IMR-90 (cell line): Measurements from ENCODE around the gene PCGF2. TPM values are rescaled to one million over a fixed set of nuclear protein-coding genes. Genes with fewer than 3 reads are reported as not detected.

Source experiments
- ATAC-seq: fragments of 200-7000 bp; cut with Tn5 transposase; 2 replicates; pipeline ENCODE4 v1.9.1; 2020; ENCODE audit warnings: low read depth, mild to moderate bottlenecking, moderate library complexity
- BruUV-seq: library from RNA; stranded (reverse); fragments of 400-500 nt; replicated peaks from 2 replicates; lab custom pipeline; 2021; lab: Mats Ljungman, UMichigan
- CTCF ChIA-PET: fragments of 300-600 bp; formaldehyde crosslinking; extraction: SDS; loops from one replicate; lab custom pipeline; 2021; ENCODE audit warnings: antibody characterized with exemption; lab: Yijun Ruan, JAX
- POLR2A ChIA-PET: fragments of 300-600 bp; sonication (Branson Sonifier 250); formaldehyde crosslinking; loops from one replicate; lab custom pipeline; 2022; ENCODE audit warnings: antibody characterized with exemption; ENCODE audit not compliant: unreplicated experiment; lab: Charles Lee
- DNase-seq: peaks from one replicate; pipeline ENCODE4 v3.0.0; 2013
- H2AFZ ChIP-seq: replicated peaks from 2 replicates; pipeline ENCODE3; 2013; ENCODE audit warnings: low read length, mild to moderate bottlenecking; ENCODE audit not compliant: poor library complexity
- H2AK5ac ChIP-seq: 2 replicates; pipeline ENCODE4 v1.6.1; 2013; ENCODE audit warnings: low read depth, low read length, inconsistent platforms
- H2AK9ac ChIP-seq: replicated peaks from 2 replicates; pipeline ENCODE3; 2013; ENCODE audit warnings: mild to moderate bottlenecking, low read depth, low read length, moderate library complexity; ENCODE audit not compliant: poor library complexity
- H2BK120ac ChIP-seq: 2 replicates; pipeline ENCODE4 v1.6.1; 2013; ENCODE audit warnings: low read depth, low read length, inconsistent platforms
- H2BK15ac ChIP-seq: 3 replicates; pipeline ENCODE4 v1.6.1; 2013; ENCODE audit warnings: low read depth, low read length, inconsistent platforms
- H2BK20ac ChIP-seq: 2 replicates; pipeline ENCODE4 v1.6.1; 2013; ENCODE audit warnings: low read depth, mild to moderate bottlenecking, inconsistent platforms, low read length, moderate library complexity
- H2BK5ac ChIP-seq: 2 replicates; pipeline ENCODE4 v1.6.1; 2013; ENCODE audit warnings: mild to moderate bottlenecking, low read depth, low read length, inconsistent platforms; ENCODE audit not compliant: poor library complexity, severe bottlenecking
- H3K14ac ChIP-seq: replicated peaks from 2 replicates; pipeline ENCODE4 v1.6.1; 2013; ENCODE audit warnings: low read depth, low read length, inconsistent platforms
- H3K18ac ChIP-seq: 2 replicates; pipeline ENCODE4 v1.6.1; 2013; ENCODE audit warnings: low read depth, low read length, control low read depth
- H3K23ac ChIP-seq: 2 replicates; pipeline ENCODE4 v1.6.1; 2013; ENCODE audit warnings: low read depth, low read length, inconsistent platforms
- H3K27ac ChIP-seq: 2 replicates; pipeline ENCODE4 v1.5.1; 2013; ENCODE audit warnings: mild to moderate bottlenecking, control low read depth, low read length; ENCODE audit not compliant: insufficient read depth
- H3K27me3 ChIP-seq: 2 replicates; pipeline ENCODE4 v1.6.1; 2013; ENCODE audit warnings: low read length; ENCODE audit not compliant: control insufficient read depth, insufficient read depth
- H3K36me3 ChIP-seq: 2 replicates; pipeline ENCODE4 v1.6.1; 2013; ENCODE audit warnings: low read length, mixed read lengths; ENCODE audit not compliant: control insufficient read depth, insufficient read depth
- H3K4ac ChIP-seq: 2 replicates; pipeline ENCODE4 v1.6.1; 2013; ENCODE audit warnings: low read depth, low read length, inconsistent platforms
- H3K4me1 ChIP-seq: 2 replicates; pipeline ENCODE4 v1.6.1; 2013; ENCODE audit warnings: low read length, mixed read lengths; ENCODE audit not compliant: control insufficient read depth, insufficient read depth
- H3K4me2 ChIP-seq: 2 replicates; pipeline ENCODE4 v1.6.1; 2013; ENCODE audit warnings: low read depth, mild to moderate bottlenecking, control low read depth, low read length, moderate library complexity
- H3K4me3 ChIP-seq: 2 replicates; pipeline ENCODE4 v1.5.1; 2013; ENCODE audit warnings: low read depth, mild to moderate bottlenecking, control low read depth, low read length, moderate library complexity; ENCODE audit not compliant: insufficient read depth
- H3K56ac ChIP-seq: 2 replicates; pipeline ENCODE4 v1.6.1; 2013; ENCODE audit warnings: low read length, inconsistent platforms; ENCODE audit not compliant: insufficient read depth; ENCODE audit errors: extremely low read depth
- H3K79me1 ChIP-seq, 2 experiments: 2 replicates each; pipeline ENCODE4 v1.6.1; 2013; ENCODE audit warnings: low read length in 2 of 2, inconsistent platforms in 1 of 2, low read depth in 1 of 2
- H3K9ac ChIP-seq: 2 replicates; pipeline ENCODE4 v1.6.1; 2013; ENCODE audit warnings: low read depth, low read length, control low read depth
- H3K9me1 ChIP-seq: 2 replicates; pipeline ENCODE4 v1.6.1; 2013; ENCODE audit warnings: low read length, inconsistent platforms; ENCODE audit not compliant: insufficient read depth
- H3K9me3 ChIP-seq: 2 replicates; pipeline ENCODE4 v1.6.1; 2013; ENCODE audit warnings: low read length; ENCODE audit not compliant: control insufficient read depth, insufficient read depth
- H4K20me1 ChIP-seq: 2 replicates; pipeline ENCODE4 v1.6.1; 2013; ENCODE audit warnings: low read length, inconsistent platforms; ENCODE audit not compliant: insufficient read depth
- H4K5ac ChIP-seq: 2 replicates; pipeline ENCODE4 v1.6.1; 2013; ENCODE audit warnings: mild to moderate bottlenecking, low read depth, low read length, control low read depth
- H4K8ac ChIP-seq, 2 experiments: 2 replicates each; pipeline ENCODE4 v1.6.1; 2013; ENCODE audit warnings: low read depth in 2 of 2, low read length in 2 of 2, control low read depth in 1 of 2, inconsistent platforms in 1 of 2
- H4K91ac ChIP-seq: 2 replicates; pipeline ENCODE4 v1.6.1; 2013; ENCODE audit warnings: low read depth, low read length, inconsistent platforms; ENCODE audit not compliant: insufficient read depth
- CEBPB ChIP-seq: IDR thresholded peaks from 2 replicates; pipeline ENCODE4 v1.6.1; 2012; ENCODE audit warnings: low read depth, low read length, improper control_type of control experiment
- FOS ChIP-seq: fragments of 150-350 bp; IDR thresholded peaks from 2 replicates; pipeline ENCODE4 v1.6.1; 2016; ENCODE audit warnings: low read depth, low read length
- MAZ ChIP-seq: IDR thresholded peaks from 2 replicates; pipeline ENCODE4 v1.6.1; 2012; ENCODE audit warnings: low read depth, mild to moderate bottlenecking, low read length, improper control_type of control experiment, moderate library complexity, borderline replicate concordance
- MXI1 ChIP-seq: IDR thresholded peaks from 2 replicates; pipeline ENCODE4 v1.6.1; 2012; ENCODE audit warnings: low read depth, mild to moderate bottlenecking, low read length, moderate library complexity, borderline replicate concordance
- POLR2A ChIP-seq: IDR thresholded peaks from 2 replicates; pipeline ENCODE4 v1.6.1; 2012; ENCODE audit warnings: mild to moderate bottlenecking, low read depth, low read length
- RCOR1 ChIP-seq: IDR thresholded peaks from 2 replicates; pipeline ENCODE4 v1.6.1; 2012; ENCODE audit warnings: mild to moderate bottlenecking, low read length, improper control_type of control experiment; ENCODE audit not compliant: insufficient replicate concordance
- RFX5 ChIP-seq: IDR thresholded peaks from 2 replicates; pipeline ENCODE4 v1.8.0; 2012; ENCODE audit warnings: low read depth, mild to moderate bottlenecking, low read length, moderate library complexity
- SMC3 ChIP-seq: fragments of 150-350 bp; IDR thresholded peaks from 2 replicates; pipeline ENCODE4 v1.6.1; 2016; ENCODE audit warnings: low read depth, mild to moderate bottlenecking, antibody characterized with exemption, low read length, moderate library complexity
- WGBS, 2 experiments: methylation state at CpG; one replicate each; pipeline versions ENCODE4 v1.1.5 to v1.1.7; 2013; ENCODE audit warnings: missing lambda C conversion rate in 2 of 2; ENCODE audit not compliant: insufficient read length in 1 of 2; ENCODE audit errors: extremely low coverage in 2 of 2; 5-methylcytosine and 5-hydroxymethylcytosine counted together
- dilution Hi-C: fragments of 300-500 bp; cut with HindIII; formaldehyde crosslinking; loops from one replicate; pipeline ENCODE4 v1.14.3; 2018; ENCODE audit warnings: low sequenced_read_pairs; ENCODE audit not compliant: unreplicated experiment
- in situ Hi-C: fragments of 300-500 bp; cut with MboI; formaldehyde crosslinking; loops from 3 replicates; pipeline ENCODE4 v1.14.3; 2019; ENCODE audit warnings: low sequenced_read_pairs, inconsistent platforms, mixed read lengths
- intact Hi-C: fragments of 100-400 bp; cut with micrococcal nuclease; formaldehyde crosslinking; loops from 2 replicates; pipeline ENCODE4 v1.10.0; 2022
- polyA plus RNA-seq, 3 experiments: library from polyadenylated mRNA; depleted of rRNA; stranded (reverse); fragments of >200 nt; gene quantifications; 2 replicates each; pipeline ENCODE4 v1.2.3, GENCODE V29; 2012; ENCODE audit warnings: low replicate concordance in 1 of 3
- total RNA-seq: library from RNA; depleted of rRNA; stranded (reverse); fragments of >200 nt; gene quantifications from 2 replicates; pipeline ENCODE4 v1.2.3, GENCODE V29; 2012
- TF ChIP-seq, protein P1 (sequence below): fragments of 150-350 bp; IDR thresholded peaks from 2 replicates; pipeline ENCODE4 v1.6.1; 2017; ENCODE audit warnings: mild to moderate bottlenecking, antibody characterized with exemption, low read length, low read depth

PCGF2 gene
- total and polyA plus RNA-seq, 2 of the 4 experiments (the other 2 are of a cell fraction), result 1.1 to 18.2 TPM

DNA sequence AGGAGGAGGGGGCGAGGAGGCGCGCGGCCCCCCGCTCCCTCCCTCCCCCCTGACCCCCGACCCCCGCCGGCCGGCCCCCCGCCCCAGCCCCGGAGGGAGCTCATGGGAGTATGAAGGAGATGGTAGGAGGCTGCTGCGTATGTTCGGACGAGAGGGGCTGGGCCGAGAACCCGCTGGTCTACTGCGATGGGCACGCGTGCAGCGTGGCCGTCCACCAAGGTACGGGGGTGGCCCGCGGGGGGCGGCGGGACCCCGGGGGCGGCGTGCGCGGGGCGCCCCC lies 42.7 kb downstream of the PCGF2 start:
- Histone ChIP-seq H2AK5ac (no peak overlapping the region), H3K27ac (no peak overlapping the region; the same call in 1 of the 2 replicates), H2BK15ac (no peak overlapping the region), H3K23ac (no peak overlapping the region), H2AFZ (peak overlapping the region; percentile 90), H3K4me1 (peaks cover 17% of the 10 kb centered on the region), H4K8ac (no peak overlapping the region), H3K9me3 (no peaks in the 10 kb centered on the region), H3K4me2 (no peak overlapping the region), H2BK5ac (no peak overlapping the region), H3K4ac (no peak overlapping the region), H2BK120ac (no peak overlapping the region), H3K9me1 (peaks cover 13% of the 10 kb centered on the region; the same call in 1 of the 2 replicates), H4K20me1 (peaks cover 25% of the 10 kb centered on the region; the same call in 1 of the 2 replicates), H4K5ac (no peak overlapping the region), H3K36me3 (peaks cover 16% of the 10 kb centered on the region; the same call in 1 of the 2 replicates), H3K18ac (no peak overlapping the region), H3K4me3 (peak overlapping the region; percentile 68), H3K27me3 (no peaks in the 10 kb centered on the region), H3K14ac (no peak overlapping the region), H4K91ac (no peak overlapping the region), H2BK20ac (no peak overlapping the region), H2AK9ac (peak overlapping the region; percentile 97), H3K79me1 (peaks cover 22 to 69% of the 10 kb centered on the region in 2 experiments; a peak in 3 of 4 replicates), H3K9ac (peak overlapping the region; percentile 24; the same call in 1 of the 2 replicates), H3K56ac (no peak overlapping the region)
- dilution Hi-C loops, result no loop called here
- TF ChIP-seq, protein P1, sequence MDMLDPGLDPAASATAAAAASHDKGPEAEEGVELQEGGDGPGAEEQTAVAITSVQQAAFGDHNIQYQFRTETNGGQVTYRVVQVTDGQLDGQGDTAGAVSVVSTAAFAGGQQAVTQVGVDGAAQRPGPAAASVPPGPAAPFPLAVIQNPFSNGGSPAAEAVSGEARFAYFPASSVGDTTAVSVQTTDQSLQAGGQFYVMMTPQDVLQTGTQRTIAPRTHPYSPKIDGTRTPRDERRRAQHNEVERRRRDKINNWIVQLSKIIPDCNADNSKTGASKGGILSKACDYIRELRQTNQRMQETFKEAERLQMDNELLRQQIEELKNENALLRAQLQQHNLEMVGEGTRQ, result no peak
- TF ChIP-seq MAZ (no peak), RFX5 (no peak), POLR2A (no peak), CEBPB (no peak), MXI1 (no peak), FOS (no peak), SMC3 (no peak), RCOR1 (no peak)
- intact Hi-C loops, result no loop called here
- 0% methylated on average over 10 of the region's 32 CpGs; no CpG with 5 or more reads in 1 of the 2 experiments for WGBS, 2 experiments
- BruUV-seq, result no TSS peak
- ATAC-seq (peak; percentile 9), DNase-seq (no peak)
- in situ Hi-C loops, result no loop called here
- ChIA-PET CTCF (no interaction called here), POLR2A (no interaction called here)
